Esophagus squamous epithelium (tissue), 5 donors: ENCODE results near the gene DZIP1. TPM values are rescaled to one million over a fixed set of nuclear protein-coding genes. Genes with fewer than 3 reads are reported as not detected.

ENCODE experiments used
- DNase-seq: peaks from one replicate; lab custom pipeline; 2025; lab: John Stamatoyannopoulos, UW
- H3K27ac ChIP-seq, 4 donors: fragments of 200-600 bp; sonication (generic); one replicate each; pipeline ENCODE4 v1.5.1; 2016 to 2019; ENCODE audit warnings: mild to moderate bottlenecking in 1 of 4
- H3K27me3 ChIP-seq, 4 donors: fragments of 200-600 bp; sonication (generic); 1 replicate in 3 of 4; 2 replicates in 1 of 4; pipeline versions ENCODE4 v1.5.1 to v1.6.0; 2017 to 2021; ENCODE audit warnings: antibody characterized with exemption in 1 of 4
- H3K36me3 ChIP-seq, 3 donors: fragments of 200-600 bp; sonication (generic); one replicate each; pipeline ENCODE4 v1.5.1; 2016 to 2019
- H3K4me1 ChIP-seq, 3 donors: fragments of 200-600 bp; sonication (generic); one replicate each; pipeline ENCODE4 v1.5.1; 2017 to 2019
- H3K4me3 ChIP-seq, 4 donors: fragments of 200-600 bp; sonication (generic); 1 replicate in 3 of 4; 2 replicates in 1 of 4; pipeline ENCODE4 v1.5.1; 2016 to 2019; ENCODE audit warnings: mild to moderate bottlenecking in 2 of 4, moderate library complexity in 1 of 4
- H3K9me3 ChIP-seq, 3 donors: fragments of 200-600 bp; sonication (generic); one replicate each; pipeline ENCODE4 v1.5.1; 2016 to 2019
- CTCF ChIP-seq, 6 experiments: fragments of 450-650 bp in 4 of 6; fragments of 200-600 bp in 2 of 6; sonication (generic) in 2 of 6; IDR thresholded peaks; one replicate each; pipeline ENCODE4 v1.5.1; 2016 to 2019; ENCODE audit warnings: antibody characterized with exemption in 6 of 6, mild to moderate bottlenecking in 4 of 6, moderate library complexity in 4 of 6
- POLR2A ChIP-seq, 4 donors: fragments of 450-650 bp; IDR thresholded peaks; one replicate each; pipeline ENCODE4 v1.6.1; 2017; ENCODE audit warnings: antibody characterized with exemption in 4 of 4, mild to moderate bottlenecking in 4 of 4, moderate library complexity in 3 of 4
- WGBS, 2 donors: methylation state at CpG; one replicate each; pipeline ENCODE4 v1.1.5; 2018; 5-methylcytosine and 5-hydroxymethylcytosine counted together
- intact Hi-C: fragments of 100-400 bp; cut with DNase I; formaldehyde crosslinking; loops from one replicate; pipeline ENCODE4 v1.15.0; 2022
- total RNA-seq, 4 donors: library from RNA; depleted of rRNA; stranded (reverse); fragments of >200 nt; gene quantifications; one replicate each; pipeline ENCODE4 v1.1.0, GENCODE V29; 2016
- donor health status: DM: yes; HTN: yes; CAD: no.

DZIP1 gene
- total RNA-seq, 4 donors from 2014 or later = 2.9 to 12.8 (median 7.0) TPM

GRCh38 chr13:95623141-95623540 is 21.4 kb downstream of the DZIP1 start:
- WGBS, 2 donors = 45 to 46% methylated on average over 5 of the region's 5 CpGs
- no peak for DNase-seq
- no peak overlapping the region for H3K4me3 ChIP-seq
- H3K36me3 ChIP-seq = peaks cover 0 to 26% (median 0%) of the 10 kb centered on the region in 3 donors
- no peaks in the 10 kb centered on the region for H3K27me3 ChIP-seq
- H3K4me1 ChIP-seq = peaks cover 0 to 17% (median 0%) of the 10 kb centered on the region in 3 donors
- TF ChIP-seq CTCF (IDR thresholded peaks at IDR 0.05) (no peak), POLR2A (IDR thresholded peaks at IDR 0.05) (no peak)
- intact Hi-C loops = loop anchor here (5.0 kb wide), 1 partner anchor 214 kb away; no protein-coding TSS in a partner anchor
- no peak overlapping the region for H3K27ac ChIP-seq
- H3K9me3 ChIP-seq = no peaks in the 10 kb centered on the region

GRCh38 chr13:95620825-95621498 is 23.5 kb downstream of the DZIP1 start:
- 54 to 57% methylated on average over 10 of the region's 10 CpGs for WGBS, 2 donors
- DNase-seq = no peak
- intact Hi-C loops = loop anchor here (5.0 kb wide), 1 partner anchor 216 kb away; no protein-coding TSS in a partner anchor
- TF ChIP-seq POLR2A (IDR thresholded peaks at IDR 0.05) (no peak), CTCF (IDR thresholded peaks at IDR 0.05) (no peak)
- Histone ChIP-seq H3K4me3 (no peak overlapping the region), H3K4me1 (peaks cover 0 to 17% (median 0%) of the 10 kb centered on the region in 3 donors), H3K27me3 (no peaks in the 10 kb centered on the region), H3K9me3 (no peaks in the 10 kb centered on the region), H3K27ac (no peak overlapping the region), H3K36me3 (peaks cover 0 to 17% (median 0%) of the 10 kb centered on the region in 3 donors)

GRCh38 chr13:95620030-95620824 is 24.3 kb downstream of the DZIP1 start:
- Histone ChIP-seq H3K27me3 (no peaks in the 10 kb centered on the region), H3K9me3 (no peaks in the 10 kb centered on the region), H3K27ac (no peak overlapping the region), H3K4me3 (no peak overlapping the region), H3K36me3 (peaks cover 0 to 18% (median 0%) of the 10 kb centered on the region in 3 donors), H3K4me1 (peaks cover 0 to 17% (median 0%) of the 10 kb centered on the region in 3 donors)
- intact Hi-C loops = loop anchor here (5.0 kb wide), 1 partner anchor 217 kb away; no protein-coding TSS in a partner anchor
- WGBS, 2 donors = 63 to 76% methylated on average over 2 of the region's 2 CpGs
- DNase-seq = no peak
- TF ChIP-seq POLR2A (IDR thresholded peaks at IDR 0.05) = no peak
- no peak for TF ChIP-seq CTCF (IDR thresholded peaks at IDR 0.05)

- Histone ChIP-seq H3K9me3 (no peaks in the 10 kb centered on the region), H3K4me1 (peaks cover 0 to 3% (median 0%) of the 10 kb centered on the region in 3 donors), H3K27ac (no peak overlapping the region), H3K36me3 (peaks cover 0 to 12% (median 0%) of the 10 kb centered on the region in 3 donors), H3K27me3 (no peaks in the 10 kb centered on the region), H3K4me3 (no peak overlapping the region)
- TF ChIP-seq POLR2A (IDR thresholded peaks at IDR 0.05) (no peak), CTCF (IDR thresholded peaks at IDR 0.05) (no peak)
- no peak for DNase-seq
- 92 to 93% methylated on average over 2 to 3 of the region's 3 CpGs for WGBS, 2 donors
- intact Hi-C loops = no loop called here
Observed at GRCh38 chr13:95615539-95615938, 29.0 kb downstream of the DZIP1 start.
